ENCODE data around the gene ARHGAP28. TPM values are rescaled to one million over a fixed set of nuclear protein-coding genes. Genes with fewer than 3 reads are reported as not detected.

Gene ARHGAP28
- total RNA-seq, 1 experiment from 2014 or later = 0.41 TPM

DNA sequence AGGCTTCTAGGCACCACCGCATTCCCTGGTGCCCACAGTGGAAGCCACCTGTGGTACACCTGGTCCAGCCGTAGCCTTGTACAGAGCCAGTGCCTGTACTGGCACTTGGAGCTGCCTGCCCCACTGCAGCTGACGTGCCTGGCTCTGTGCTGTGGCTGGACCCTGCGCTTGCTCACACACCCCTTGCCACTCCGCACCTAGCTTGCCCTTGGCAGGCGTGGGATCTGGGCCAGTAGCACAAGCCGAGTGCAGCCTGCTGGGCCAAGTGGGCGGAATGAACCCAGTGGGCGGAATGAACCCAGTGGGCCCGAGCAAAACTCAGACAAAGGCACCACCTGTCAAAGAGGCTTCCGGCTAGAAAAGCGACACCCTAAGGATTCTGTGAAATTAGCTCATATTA lies 126.3 kb downstream of the ARHGAP28 start:
- no peak overlapping the region for H3K27ac ChIP-seq (ENCODE audit: low read length)
- intact Hi-C loops (cut with micrococcal nuclease; ENCODE audit: unreplicated experiment) (no loop called here), in situ Hi-C loops (cut with HindIII; ENCODE audit: low pct_unique_long_range_greater_than_20kb, low sequenced_read_pairs) (no loop called here)
- H3K36me3 ChIP-seq (ENCODE audit: control insufficient read depth, insufficient read depth, low read length) = no peaks in the 10 kb centered on the region
- DNase-seq (ENCODE audit: low read depth, low spot score) = no peak
- no peak overlapping the region for H3K4me3 ChIP-seq (ENCODE audit: low read depth in 2 of 2, low read length in 2 of 2)
- TF ChIP-seq POLR2AphosphoS5 (IDR thresholded peaks at IDR 0.05; ENCODE audit: low read depth, low read length) (no peak), TCF7L2 (IDR thresholded peaks at IDR 0.05; ENCODE audit: low read depth, low read length) (no peak), SIN3A (IDR thresholded peaks at IDR 0.05; ENCODE audit: borderline replicate concordance, insufficient read depth, low read depth, low read length) (no peak)
- TF ChIP-seq, protein P1, sequence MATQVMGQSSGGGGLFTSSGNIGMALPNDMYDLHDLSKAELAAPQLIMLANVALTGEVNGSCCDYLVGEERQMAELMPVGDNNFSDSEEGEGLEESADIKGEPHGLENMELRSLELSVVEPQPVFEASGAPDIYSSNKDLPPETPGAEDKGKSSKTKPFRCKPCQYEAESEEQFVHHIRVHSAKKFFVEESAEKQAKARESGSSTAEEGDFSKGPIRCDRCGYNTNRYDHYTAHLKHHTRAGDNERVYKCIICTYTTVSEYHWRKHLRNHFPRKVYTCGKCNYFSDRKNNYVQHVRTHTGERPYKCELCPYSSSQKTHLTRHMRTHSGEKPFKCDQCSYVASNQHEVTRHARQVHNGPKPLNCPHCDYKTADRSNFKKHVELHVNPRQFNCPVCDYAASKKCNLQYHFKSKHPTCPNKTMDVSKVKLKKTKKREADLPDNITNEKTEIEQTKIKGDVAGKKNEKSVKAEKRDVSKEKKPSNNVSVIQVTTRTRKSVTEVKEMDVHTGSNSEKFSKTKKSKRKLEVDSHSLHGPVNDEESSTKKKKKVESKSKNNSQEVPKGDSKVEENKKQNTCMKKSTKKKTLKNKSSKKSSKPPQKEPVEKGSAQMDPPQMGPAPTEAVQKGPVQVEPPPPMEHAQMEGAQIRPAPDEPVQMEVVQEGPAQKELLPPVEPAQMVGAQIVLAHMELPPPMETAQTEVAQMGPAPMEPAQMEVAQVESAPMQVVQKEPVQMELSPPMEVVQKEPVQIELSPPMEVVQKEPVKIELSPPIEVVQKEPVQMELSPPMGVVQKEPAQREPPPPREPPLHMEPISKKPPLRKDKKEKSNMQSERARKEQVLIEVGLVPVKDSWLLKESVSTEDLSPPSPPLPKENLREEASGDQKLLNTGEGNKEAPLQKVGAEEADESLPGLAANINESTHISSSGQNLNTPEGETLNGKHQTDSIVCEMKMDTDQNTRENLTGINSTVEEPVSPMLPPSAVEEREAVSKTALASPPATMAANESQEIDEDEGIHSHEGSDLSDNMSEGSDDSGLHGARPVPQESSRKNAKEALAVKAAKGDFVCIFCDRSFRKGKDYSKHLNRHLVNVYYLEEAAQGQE (IDR thresholded peaks at IDR 0.05; ENCODE audit: insufficient read depth in 1 of 2, low read depth in 2 of 2, low read length in 1 of 2) = no peak
- TF ChIP-seq, protein P2, sequence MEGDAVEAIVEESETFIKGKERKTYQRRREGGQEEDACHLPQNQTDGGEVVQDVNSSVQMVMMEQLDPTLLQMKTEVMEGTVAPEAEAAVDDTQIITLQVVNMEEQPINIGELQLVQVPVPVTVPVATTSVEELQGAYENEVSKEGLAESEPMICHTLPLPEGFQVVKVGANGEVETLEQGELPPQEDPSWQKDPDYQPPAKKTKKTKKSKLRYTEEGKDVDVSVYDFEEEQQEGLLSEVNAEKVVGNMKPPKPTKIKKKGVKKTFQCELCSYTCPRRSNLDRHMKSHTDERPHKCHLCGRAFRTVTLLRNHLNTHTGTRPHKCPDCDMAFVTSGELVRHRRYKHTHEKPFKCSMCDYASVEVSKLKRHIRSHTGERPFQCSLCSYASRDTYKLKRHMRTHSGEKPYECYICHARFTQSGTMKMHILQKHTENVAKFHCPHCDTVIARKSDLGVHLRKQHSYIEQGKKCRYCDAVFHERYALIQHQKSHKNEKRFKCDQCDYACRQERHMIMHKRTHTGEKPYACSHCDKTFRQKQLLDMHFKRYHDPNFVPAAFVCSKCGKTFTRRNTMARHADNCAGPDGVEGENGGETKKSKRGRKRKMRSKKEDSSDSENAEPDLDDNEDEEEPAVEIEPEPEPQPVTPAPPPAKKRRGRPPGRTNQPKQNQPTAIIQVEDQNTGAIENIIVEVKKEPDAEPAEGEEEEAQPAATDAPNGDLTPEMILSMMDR (IDR thresholded peaks at IDR 0.05) = no peak
- ChIA-PET POLR2A (no interaction called here), CTCF (no interaction called here)
- H3K27me3 ChIP-seq (ENCODE audit: control insufficient read depth, insufficient read depth, low read length) = no peaks in the 10 kb centered on the region
- no peaks in the 10 kb centered on the region for H3K9me3 ChIP-seq (ENCODE audit: control insufficient read depth, insufficient read depth, low read depth, low read length)
- no TSS peak for BruUV-seq (replicated peaks)
- ATAC-seq = no peak
- H3K4me1 ChIP-seq (ENCODE audit: control insufficient read depth, insufficient read depth, low read length) = no peaks in the 10 kb centered on the region

GRCh38 chr18:6857300-6857699 lies 127.8 kb downstream of the ARHGAP28 start:
- no TSS peak for BruUV-seq (replicated peaks)
- ChIA-PET CTCF (no interaction called here), POLR2A (no interaction called here)
- no peak overlapping the region for H3K27ac ChIP-seq (ENCODE audit: low read length)
- no peaks in the 10 kb centered on the region for H3K9me3 ChIP-seq (ENCODE audit: control insufficient read depth, insufficient read depth, low read depth, low read length)
- H3K36me3 ChIP-seq (ENCODE audit: control insufficient read depth, insufficient read depth, low read length) = no peaks in the 10 kb centered on the region
- intact Hi-C loops (cut with micrococcal nuclease; ENCODE audit: unreplicated experiment) = no loop called here
- H3K27me3 ChIP-seq (ENCODE audit: control insufficient read depth, insufficient read depth, low read length) = no peaks in the 10 kb centered on the region
- H3K4me3 ChIP-seq (ENCODE audit: low read depth in 2 of 2, low read length in 2 of 2) = no peak overlapping the region
- DNase-seq (ENCODE audit: low read depth, low spot score) (no peak), ATAC-seq (no peak)
- no peaks in the 10 kb centered on the region for H3K4me1 ChIP-seq (ENCODE audit: control insufficient read depth, insufficient read depth, low read length)
- TF ChIP-seq, protein P2 (IDR thresholded peaks at IDR 0.05) = no peak
- in situ Hi-C loops (cut with HindIII; ENCODE audit: low pct_unique_long_range_greater_than_20kb, low sequenced_read_pairs) = no loop called here
